MG63 (cell line): ENCODE results near the gene BRI3BP. TPM values are rescaled to one million over a fixed set of nuclear protein-coding genes. Genes with fewer than 3 reads are reported as not detected.

Experiments used
- DNase-seq: peaks from one replicate; pipeline ENCODE4 v3.0.0-alpha.2; 2020
- H3K27me3 ChIP-seq: fragments of 250-450 bp; sonication (Bioruptor Pico); 2 replicates; pipeline ENCODE4 v1.5.1; 2020; ENCODE audit warnings: mild to moderate bottlenecking, moderate library complexity
- H3K36me3 ChIP-seq: fragments of 250-450 bp; sonication (Bioruptor Pico); 2 replicates; pipeline ENCODE4 v1.5.1; 2020; ENCODE audit warnings: mild to moderate bottlenecking, moderate library complexity
- H3K4me3 ChIP-seq: fragments of 250-450 bp; sonication (Bioruptor Pico); 2 replicates; pipeline ENCODE4 v1.5.1; 2020; ENCODE audit warnings: mild to moderate bottlenecking, moderate library complexity
- H3K9me3 ChIP-seq: fragments of 250-450 bp; sonication (Bioruptor Pico); 2 replicates; pipeline ENCODE4 v1.5.1; 2020; ENCODE audit warnings: mild to moderate bottlenecking, moderate library complexity
- total RNA-seq: library from RNA; depleted of rRNA; stranded (reverse); fragments of >200 nt; shearing (Covaris generic); gene quantifications from 2 replicates; pipeline ENCODE4 v1.2.3, GENCODE V29; 2014; ENCODE audit warnings: low replicate concordance; rRNA removed

Gene BRI3BP
- 13.8 and 14.9 TPM in 2 replicates for total RNA-seq

- Histone ChIP-seq H3K4me3 (peak within 1 kb of the TSS; percentile 63), H3K36me3 (0 out of 2 replicates have a peak, but pooled peaks cover 2% of the 10 kb centered on the region), H3K27me3 (no peaks in the 10 kb centered on the region), H3K9me3 (no peaks in the 10 kb centered on the region)
- peak; percentile 70 for DNase-seq
Measured at GRCh38 chr12:124993626-124994436, at the start of gene BRI3BP. Gene BRI3BP, plus strand, starts transcription at chr12:124993645. Its CDS starts 146 bp downstream, at chr12:124993791.

- H3K27me3 ChIP-seq = no peaks in the 10 kb centered on the region
- no peak for DNase-seq
- no peak overlapping the region for H3K4me3 ChIP-seq
- H3K36me3 ChIP-seq = peaks cover 10% of the 10 kb centered on the region
- no peaks in the 10 kb centered on the region for H3K9me3 ChIP-seq
Measured at GRCh38 chr12:124946447-124946793, 47.0 kb upstream of the BRI3BP start.

- no peak for DNase-seq
- Histone ChIP-seq H3K9me3 (no peaks in the 10 kb centered on the region), H3K36me3 (peaks cover 13% of the 10 kb centered on the region), H3K27me3 (no peaks in the 10 kb centered on the region), H3K4me3 (no peak overlapping the region)
Measured at GRCh38 chr12:124947013-124947412, 46.4 kb upstream of the BRI3BP start.

- Histone ChIP-seq H3K4me3 (no peak overlapping the region), H3K27me3 (no peaks in the 10 kb centered on the region), H3K36me3 (peaks cover 10% of the 10 kb centered on the region), H3K9me3 (no peaks in the 10 kb centered on the region)
- no peak for DNase-seq
Measured at GRCh38 chr12:124947561-124948398, 45.7 kb upstream of the BRI3BP start.

GRCh38 chr12:124949066-124949465 is 44.4 kb upstream of the BRI3BP start:
- no peaks in the 10 kb centered on the region for H3K27me3 ChIP-seq
- H3K9me3 ChIP-seq = no peaks in the 10 kb centered on the region
- H3K36me3 ChIP-seq = peaks cover 4% of the 10 kb centered on the region
- H3K4me3 ChIP-seq = no peak overlapping the region
- DNase-seq = no peak

- Histone ChIP-seq H3K4me3 (no peak overlapping the region), H3K9me3 (no peaks in the 10 kb centered on the region), H3K27me3 (no peaks in the 10 kb centered on the region), H3K36me3 (peaks cover 10% of the 10 kb centered on the region)
- DNase-seq = no peak
Measured at GRCh38 chr12:124949779-124950728, 43.4 kb upstream of the BRI3BP start.

GRCh38 chr12:124952295-124952694 is 41.1 kb upstream of the BRI3BP start:
- H3K36me3 ChIP-seq = peaks cover 22% of the 10 kb centered on the region
- no peaks in the 10 kb centered on the region for H3K9me3 ChIP-seq
- no peaks in the 10 kb centered on the region for H3K27me3 ChIP-seq
- H3K4me3 ChIP-seq = no peak overlapping the region
- no peak for DNase-seq

GRCh38 chr12:124952801-124953200 is 40.6 kb upstream of the BRI3BP start:
- peaks cover 24% of the 10 kb centered on the region for H3K36me3 ChIP-seq
- no peak for DNase-seq
- no peaks in the 10 kb centered on the region for H3K9me3 ChIP-seq
- no peak overlapping the region for H3K4me3 ChIP-seq
- no peaks in the 10 kb centered on the region for H3K27me3 ChIP-seq

GRCh38 chr12:124953689-124954405 is 39.6 kb upstream of the BRI3BP start:
- no peaks in the 10 kb centered on the region for H3K27me3 ChIP-seq
- H3K36me3 ChIP-seq = peaks cover 31% of the 10 kb centered on the region
- H3K9me3 ChIP-seq = no peaks in the 10 kb centered on the region
- H3K4me3 ChIP-seq = no peak overlapping the region
- no peak for DNase-seq

- H3K9me3 ChIP-seq = no peaks in the 10 kb centered on the region
- no peaks in the 10 kb centered on the region for H3K27me3 ChIP-seq
- H3K36me3 ChIP-seq = peaks cover 36% of the 10 kb centered on the region
- H3K4me3 ChIP-seq = no peak overlapping the region
- no peak for DNase-seq
Measured at GRCh38 chr12:124954771-124955170, 38.7 kb upstream of the BRI3BP start.

GRCh38 chr12:124956571-124956970 is 36.9 kb upstream of the BRI3BP start:
- H3K36me3 ChIP-seq = peaks cover 51% of the 10 kb centered on the region

GRCh38 chr12:124961055-124961454 is 32.4 kb upstream of the BRI3BP start:
- DNase-seq = no peak
- H3K36me3 ChIP-seq = peaks cover 54% of the 10 kb centered on the region
- H3K9me3 ChIP-seq = no peaks in the 10 kb centered on the region
- no peak overlapping the region for H3K4me3 ChIP-seq
- H3K27me3 ChIP-seq = no peaks in the 10 kb centered on the region

More at GRCh38 chr12:124956571-124956970, 36.9 kb upstream of the BRI3BP start:
- DNase-seq = no peak
- Histone ChIP-seq H3K9me3 (no peaks in the 10 kb centered on the region), H3K4me3 (no peak overlapping the region), H3K27me3 (no peaks in the 10 kb centered on the region)

GRCh38 chr12:124963211-124963610 is 30.2 kb upstream of the BRI3BP start:
- H3K9me3 ChIP-seq = no peaks in the 10 kb centered on the region
- DNase-seq = no peak
- H3K36me3 ChIP-seq = peaks cover 44% of the 10 kb centered on the region

GRCh38 chr12:124964251-124964650 is 29.2 kb upstream of the BRI3BP start:
- H3K36me3 ChIP-seq = peaks cover 46% of the 10 kb centered on the region
- no peak for DNase-seq
- no peak overlapping the region for H3K4me3 ChIP-seq
- no peaks in the 10 kb centered on the region for H3K9me3 ChIP-seq
- H3K27me3 ChIP-seq = no peaks in the 10 kb centered on the region

More at GRCh38 chr12:124963211-124963610, 30.2 kb upstream of the BRI3BP start:
- Histone ChIP-seq H3K27me3 (no peaks in the 10 kb centered on the region), H3K4me3 (no peak overlapping the region)

GRCh38 chr12:124964836-124965462 is 28.5 kb upstream of the BRI3BP start:
- Histone ChIP-seq H3K4me3 (no peak overlapping the region), H3K27me3 (no peaks in the 10 kb centered on the region), H3K36me3 (peaks cover 39% of the 10 kb centered on the region), H3K9me3 (no peaks in the 10 kb centered on the region)
- no peak for DNase-seq
